Liver (tissue), 9 donors: ENCODE data around the gene GFPT2. TPM values are rescaled to one million over a fixed set of nuclear protein-coding genes. Genes with fewer than 3 reads are reported as not detected.

Source experiments
- DNase-seq: peaks from one replicate; pipeline ENCODE4 v3.0.0-alpha.2; 2017; ENCODE audit warnings: low spot score
- H3K27ac ChIP-seq, 2 donors: one replicate each; pipeline ENCODE4 v1.7.0; 2013; ENCODE audit warnings: inconsistent platforms in 2 of 2, low read length in 2 of 2, control low read depth in 1 of 2, low read depth in 1 of 2, mild to moderate bottlenecking in 1 of 2
- H3K27me3 ChIP-seq, 4 donors: one replicate each; pipeline versions ENCODE4 v1.6.1 to v1.7.0; 2013; ENCODE audit warnings: low read length in 3 of 4, inconsistent platforms in 1 of 4, mild to moderate bottlenecking in 1 of 4, moderate library complexity in 1 of 4; ENCODE audit not compliant: control insufficient read depth in 4 of 4, insufficient read depth in 4 of 4
- H3K36me3 ChIP-seq, 4 donors: one replicate each; pipeline versions ENCODE4 v1.6.1 to v1.7.0; 2013; ENCODE audit warnings: low read length in 3 of 4, mild to moderate bottlenecking in 3 of 4, low read depth in 1 of 4, moderate library complexity in 1 of 4; ENCODE audit not compliant: control insufficient read depth in 4 of 4, insufficient read depth in 3 of 4
- H3K4me1 ChIP-seq, 4 donors: one replicate each; pipeline versions ENCODE4 v1.6.1 to v1.7.0; 2013; ENCODE audit warnings: low read length in 3 of 4, mild to moderate bottlenecking in 3 of 4, moderate library complexity in 1 of 4; ENCODE audit not compliant: control insufficient read depth in 4 of 4, insufficient read depth in 4 of 4
- H3K4me3 ChIP-seq, 3 donors: one replicate each; pipeline versions ENCODE4 v1.6.1 to v1.7.0; 2013; ENCODE audit warnings: low read length in 3 of 3, control low read depth in 1 of 3, low read depth in 1 of 3, mild to moderate bottlenecking in 1 of 3
- H3K9ac ChIP-seq, 2 donors: one replicate each; pipeline ENCODE4 v1.7.0; 2013; ENCODE audit warnings: low read length in 2 of 2, mild to moderate bottlenecking in 2 of 2, moderate library complexity in 2 of 2, control low read depth in 1 of 2, low read depth in 1 of 2
- H3K9me3 ChIP-seq, 4 donors: one replicate each; pipeline versions ENCODE4 v1.6.1 to v1.7.0; 2013; ENCODE audit warnings: low read length in 3 of 4; ENCODE audit not compliant: control insufficient read depth in 4 of 4
- ATF3 ChIP-seq: IDR thresholded peaks from 2 replicates; pipeline ENCODE4 v1.6.1; 2016; ENCODE audit warnings: antibody characterized with exemption
- CTCF ChIP-seq: fragments of 150-350 bp; IDR thresholded peaks from 2 replicates; pipeline ENCODE4 v1.5.1; 2017; ENCODE audit warnings: improper control_type of control experiment, low read depth, low read length; ENCODE audit not compliant: missing input control
- EGR1 ChIP-seq, 2 donors: IDR thresholded peaks; 2 replicates each; pipeline ENCODE4 v1.6.1; 2016 to 2018; ENCODE audit warnings: antibody characterized with exemption in 2 of 2, low read depth in 2 of 2
- FOXA1 ChIP-seq: IDR thresholded peaks from 2 replicates; pipeline ENCODE4 v1.6.1; 2016; ENCODE audit warnings: antibody characterized with exemption
- FOXA2 ChIP-seq: IDR thresholded peaks from 2 replicates; pipeline ENCODE4 v1.6.1; 2016; ENCODE audit warnings: antibody characterized with exemption
- HNF4A ChIP-seq, 2 donors: conservative IDR thresholded peaks; 2 replicates each; pipeline ENCODE4 v1.6.1; 2016; ENCODE audit warnings: antibody characterized with exemption in 2 of 2, mild to moderate bottlenecking in 2 of 2
- HNF4G ChIP-seq: IDR thresholded peaks from 2 replicates; pipeline ENCODE4 v1.6.1; 2016; ENCODE audit warnings: antibody characterized with exemption
- MAX ChIP-seq: IDR thresholded peaks from 2 replicates; pipeline ENCODE4 v1.6.1; 2016; ENCODE audit warnings: antibody characterized with exemption
- RAD21 ChIP-seq, 2 donors: IDR thresholded peaks; 2 replicates each; pipeline ENCODE4 v1.6.1; 2016; ENCODE audit warnings: antibody characterized with exemption in 2 of 2, mild to moderate bottlenecking in 2 of 2
- REST ChIP-seq: IDR thresholded peaks from 2 replicates; pipeline ENCODE4 v1.6.1; 2016; ENCODE audit warnings: antibody characterized with exemption, mild to moderate bottlenecking
- RXRA ChIP-seq, 2 donors: IDR thresholded peaks; 2 replicates each; pipeline ENCODE4 v1.6.1; 2017 to 2018; ENCODE audit warnings: antibody characterized with exemption in 2 of 2, mild to moderate bottlenecking in 1 of 2
- SP1 ChIP-seq: IDR thresholded peaks from 2 replicates; pipeline ENCODE4 v1.6.1; 2018; ENCODE audit warnings: antibody characterized with exemption, mild to moderate bottlenecking
- TAF1 ChIP-seq: conservative IDR thresholded peaks from 2 replicates; pipeline ENCODE4 v1.6.1; 2016; ENCODE audit warnings: antibody characterized with exemption, mild to moderate bottlenecking
- ZBTB33 ChIP-seq: IDR thresholded peaks from 2 replicates; pipeline ENCODE4 v1.6.1; 2016; ENCODE audit warnings: antibody characterized with exemption
- WGBS: extraction: QIAGEN DNeasy Blood & Tissue Kit; methylation state at CpG from one replicate; pipeline ENCODE4 v1.1.7; 2013; 5-methylcytosine and 5-hydroxymethylcytosine counted together
- polyA plus RNA-seq, 2 donors: library from polyadenylated mRNA; stranded (reverse) in 1 of 2; unstranded in 1 of 2; fragments of 200-250 nt in 1 of 2; fragments of >200 nt in 1 of 2; fragmentation: Nextera tagmentation in 1 of 2; extraction: Ambion mirVana in 1 of 2; gene quantifications; one replicate each; pipeline versions ENCODE4 v1.2.1 to v1.2.3, GENCODE V29; 2013 to 2015
- total RNA-seq, 2 donors: library from RNA; depleted of rRNA; stranded (reverse); fragments of >200 nt; gene quantifications; one replicate each; pipeline ENCODE4 v1.2.3, GENCODE V29; 2014
- donor health status: healthy.
- donor health status: healthy.
- donor health status: healthy.
- donor health status: healthy.
- donor health status: healthy.

GFPT2 gene
- total and polyA plus RNA-seq, 4 donors, result 0.32 to 1.8 (median 0.54) TPM

- Histone ChIP-seq H3K27me3 (no peaks in the 10 kb centered on the region), H3K9me3 (no peaks in the 10 kb centered on the region), H3K4me3 (no peak overlapping the region), H3K4me1 (no peaks in the 10 kb centered on the region), H3K27ac (no peak overlapping the region), H3K36me3 (no peaks in the 10 kb centered on the region), H3K9ac (no peak overlapping the region)
- no peak for TF ChIP-seq SP1
- TF ChIP-seq HNF4G, result no peak
- TF ChIP-seq EGR1 (IDR thresholded peaks at IDR 0.05; ENCODE audit: low read depth in 2 of 2), result no peak
- no peak for TF ChIP-seq CTCF
- no peak for TF ChIP-seq FOXA2
- no peak for TF ChIP-seq ATF3
- no peak for TF ChIP-seq REST
- no peak for TF ChIP-seq RAD21 (IDR thresholded peaks at IDR 0.05)
- DNase-seq, result no peak
- whole genome bisulfite sequencing, result 72% methylated on average over 14 of the region's 14 CpGs
These were observed 9.1 kb downstream of the GFPT2 start for GRCh38 chr5:180343831-180344695.

- Histone ChIP-seq H3K27me3 (no peaks in the 10 kb centered on the region), H3K4me3 (no peak overlapping the region), H3K27ac (no peak overlapping the region), H3K9me3 (no peaks in the 10 kb centered on the region), H3K36me3 (no peaks in the 10 kb centered on the region), H3K9ac (no peak overlapping the region), H3K4me1 (no peaks in the 10 kb centered on the region)
- WGBS, result 42% methylated on average over 19 of the region's 19 CpGs
- DNase-seq, result no peak
- TF ChIP-seq RXRA (IDR thresholded peaks at IDR 0.05) (no peak), HNF4A (conservative IDR thresholded peaks at IDR 0.05) (no peak), FOXA2 (no peak), ZBTB33 (no peak), TAF1 (no peak), FOXA1 (no peak), REST (no peak), SP1 (no peak), MAX (no peak), HNF4G (no peak), ATF3 (no peak), CTCF (no peak)
These were observed 9.9 kb downstream of the GFPT2 start for GRCh38 chr5:180343110-180343830.
